Brain microvascular endothelial cell (primary cell): ENCODE results near the gene MARS1.

Experiments
- DNase-seq: peaks from one replicate; pipeline ENCODE4 v3.0.0-alpha.2; 2020
- H3K27ac ChIP-seq: fragments of 250-450 bp; sonication (Bioruptor Pico); 2 replicates; pipeline ENCODE4 v1.5.1; 2020; ENCODE audit warnings: mild to moderate bottlenecking, moderate library complexity
- H3K27me3 ChIP-seq: fragments of 250-450 bp; sonication (Bioruptor Pico); replicated peaks from 2 replicates; pipeline ENCODE4 v1.5.1; 2020; ENCODE audit warnings: mild to moderate bottlenecking
- H3K36me3 ChIP-seq: fragments of 250-450 bp; sonication (Bioruptor Pico); replicated peaks from 2 replicates; pipeline ENCODE4 v1.5.1; 2020; ENCODE audit warnings: mild to moderate bottlenecking
- H3K4me3 ChIP-seq: 2 replicates; pipeline ENCODE4 v1.5.1; 2011; ENCODE audit warnings: low read depth, mild to moderate bottlenecking, control low read depth, low read length, moderate library complexity
- CTCF ChIP-seq: IDR thresholded peaks from 2 replicates; pipeline ENCODE4 v1.5.1; 2011; ENCODE audit warnings: low read depth, mild to moderate bottlenecking, moderate library complexity, low read length, control low read depth, inconsistent platforms; ENCODE audit errors: missing control alignments
- in situ Hi-C: cut with HindIII; loops from 2 replicates; pipeline ENCODE4 v1.10.0; 2017; ENCODE audit warnings: low sequenced_read_pairs, low pct_ligation_motif_present

The MARS1 gene

DNA sequence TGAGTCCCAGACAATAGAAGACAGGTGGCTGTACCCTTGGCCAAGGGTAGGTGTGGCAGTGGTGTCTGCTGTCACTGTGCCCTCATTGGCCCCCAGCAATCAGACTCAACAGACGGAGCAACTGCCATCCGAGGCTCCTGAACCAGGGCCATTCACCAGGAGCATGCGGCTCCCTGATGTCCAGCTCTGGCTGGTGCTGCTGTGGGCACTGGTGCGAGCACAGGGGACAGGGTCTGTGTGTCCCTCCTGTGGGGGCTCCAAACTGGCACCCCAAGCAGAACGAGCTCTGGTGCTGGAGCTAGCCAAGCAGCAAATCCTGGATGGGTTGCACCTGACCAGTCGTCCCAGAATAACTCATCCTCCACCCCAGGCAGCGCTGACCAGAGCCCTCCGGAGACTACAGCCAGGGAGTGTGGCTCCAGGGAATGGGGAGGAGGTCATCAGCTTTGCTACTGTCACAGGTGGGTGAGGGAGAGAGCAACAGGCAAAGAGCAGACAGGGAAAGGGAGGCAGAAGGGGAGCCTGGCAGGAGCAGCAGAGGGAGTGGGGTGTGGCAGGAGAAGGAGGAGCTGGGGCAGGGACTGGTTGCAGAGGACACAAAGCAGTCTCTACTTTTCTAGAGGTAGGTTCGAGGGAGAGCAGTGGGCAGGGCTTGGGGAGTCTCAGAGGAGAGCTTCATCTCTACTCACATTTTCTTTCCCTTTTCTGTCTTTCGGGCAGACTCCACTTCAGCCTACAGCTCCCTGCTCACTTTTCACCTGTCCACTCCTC lies 32.3 kb upstream of the MARS1 start:
- Histone ChIP-seq H3K27ac (no peak overlapping the region), H3K4me3 (no peak overlapping the region), H3K36me3 (no peaks in the 10 kb centered on the region), H3K27me3 (no peaks in the 10 kb centered on the region)
- no peak for TF ChIP-seq CTCF
- no peak for DNase-seq
- in situ Hi-C loops: no loop called here

GRCh38 chr12:57456145-57456700 lies 31.6 kb upstream of the MARS1 start:
- in situ Hi-C loops: no loop called here
- no peak overlapping the region for H3K4me3 ChIP-seq
- no peak overlapping the region for H3K27ac ChIP-seq
- DNase-seq: no peak
- peak; percentile 83 for TF ChIP-seq CTCF
- no peaks in the 10 kb centered on the region for H3K27me3 ChIP-seq
- H3K36me3 ChIP-seq: no peaks in the 10 kb centered on the region

DNA sequence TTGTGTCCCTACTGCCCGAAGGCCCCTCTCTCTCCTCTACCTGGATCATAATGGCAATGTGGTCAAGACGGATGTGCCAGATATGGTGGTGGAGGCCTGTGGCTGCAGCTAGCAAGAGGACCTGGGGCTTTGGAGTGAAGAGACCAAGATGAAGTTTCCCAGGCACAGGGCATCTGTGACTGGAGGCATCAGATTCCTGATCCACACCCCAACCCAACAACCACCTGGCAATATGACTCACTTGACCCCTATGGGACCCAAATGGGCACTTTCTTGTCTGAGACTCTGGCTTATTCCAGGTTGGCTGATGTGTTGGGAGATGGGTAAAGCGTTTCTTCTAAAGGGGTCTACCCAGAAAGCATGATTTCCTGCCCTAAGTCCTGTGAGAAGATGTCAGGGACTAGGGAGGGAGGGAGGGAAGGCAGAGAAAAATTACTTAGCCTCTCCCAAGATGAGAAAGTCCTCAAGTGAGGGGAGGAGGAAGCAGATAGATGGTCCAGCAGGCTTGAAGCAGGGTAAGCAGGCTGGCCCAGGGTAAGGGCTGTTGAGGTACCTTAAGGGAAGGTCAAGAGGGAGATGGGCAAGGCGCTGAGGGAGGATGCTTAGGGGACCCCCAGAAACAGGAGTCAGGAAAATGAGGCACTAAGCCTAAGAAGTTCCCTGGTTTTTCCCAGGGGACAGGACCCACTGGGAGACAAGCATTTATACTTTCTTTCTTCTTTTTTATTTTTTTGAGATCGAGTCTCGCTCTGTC lies 31.0 kb upstream of the MARS1 start:
- Histone ChIP-seq H3K27ac (no peak overlapping the region), H3K27me3 (no peaks in the 10 kb centered on the region), H3K4me3 (no peak overlapping the region), H3K36me3 (no peaks in the 10 kb centered on the region)
- in situ Hi-C loops: no loop called here
- no peak for DNase-seq
- no peak for TF ChIP-seq CTCF

DNA sequence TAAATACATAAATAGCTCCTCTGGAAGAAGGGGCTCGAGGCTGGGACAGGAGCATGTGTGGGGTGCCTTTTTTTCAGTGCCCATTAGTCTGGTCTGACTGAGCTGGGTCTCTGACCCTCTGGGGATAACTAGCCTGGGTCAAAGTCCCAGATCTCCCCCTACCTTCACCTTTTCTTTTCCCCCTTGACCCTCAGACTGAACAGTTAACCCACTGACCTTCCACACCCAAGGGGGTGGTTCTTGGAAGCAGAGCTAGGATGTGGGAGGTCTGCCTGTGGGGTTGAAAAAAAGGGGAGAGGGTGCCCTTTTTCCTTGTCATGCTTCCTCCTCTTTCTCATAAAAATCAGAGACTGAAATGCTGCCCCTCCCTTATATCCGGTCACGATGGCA lies 29.2 kb upstream of the MARS1 start:
- Histone ChIP-seq H3K36me3 (no peaks in the 10 kb centered on the region), H3K27me3 (no peaks in the 10 kb centered on the region), H3K27ac (peak overlapping the region; percentile 2), H3K4me3 (peak overlapping the region; percentile 75)
- DNase-seq: no peak
- in situ Hi-C loops: no loop called here
- TF ChIP-seq CTCF: no peak

DNA sequence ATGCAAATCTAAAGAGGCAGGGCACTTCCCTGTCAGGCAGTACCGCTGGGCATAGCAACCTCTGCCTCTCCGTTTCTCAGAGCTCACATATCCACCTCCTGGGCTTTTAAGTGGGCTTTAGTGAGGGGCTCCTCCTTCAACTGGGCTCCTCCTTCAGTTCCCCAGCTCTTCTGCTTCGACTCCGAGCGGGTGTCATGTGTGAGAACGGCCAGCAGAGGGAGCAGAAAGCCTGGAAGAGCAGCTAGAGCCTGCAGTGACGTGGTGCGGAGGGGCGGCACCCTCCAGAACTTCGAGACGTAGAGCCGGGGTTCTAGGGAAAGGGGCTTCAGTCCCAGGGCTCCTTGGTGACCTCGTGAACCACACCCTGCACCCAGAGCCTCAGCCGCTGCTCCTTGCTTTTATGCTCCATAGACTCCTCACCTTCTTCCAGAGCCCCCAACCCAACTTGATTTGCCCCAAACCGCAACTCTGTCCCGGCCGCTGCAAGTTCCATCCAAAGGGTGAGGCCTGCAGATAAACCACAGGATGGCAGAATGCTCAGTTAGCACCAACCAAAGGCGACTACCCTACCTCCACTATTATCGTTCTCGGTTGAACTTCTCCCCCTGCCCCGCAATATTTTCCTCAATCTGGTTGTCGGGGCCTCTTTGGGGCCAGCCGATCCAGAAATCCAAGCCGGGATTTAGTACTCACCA lies 28.7 kb upstream of the MARS1 start:
- peak; percentile 97 for TF ChIP-seq CTCF
- Histone ChIP-seq H3K4me3 (peak overlapping the region; percentile 75), H3K27me3 (no peaks in the 10 kb centered on the region), H3K27ac (peak overlapping the region; percentile 2), H3K36me3 (no peaks in the 10 kb centered on the region)
- in situ Hi-C loops: no loop called here
- peak; percentile 91 for DNase-seq
